AG10803 (cell line): ENCODE data around the gene NINJ1.
A peak's percentile ranks its signal among the peaks of the same experiment; 100 is the strongest.

Source experiments
- DNase-seq: peaks from one replicate; pipeline ENCODE4 v3.0.0; 2010; ENCODE audit warnings: low read depth
- H3K4me3 ChIP-seq: 2 replicates; pipeline ENCODE4 v1.5.1; 2011; ENCODE audit warnings: mild to moderate bottlenecking, low read length, control low read depth
- TF ChIP-seq, protein P1 (sequence below): conservative IDR thresholded peaks from 2 replicates; pipeline ENCODE4 v1.5.1; 2011; ENCODE audit warnings: mild to moderate bottlenecking, low read length, control low read depth, inconsistent platforms

Gene NINJ1

GRCh38 chr9:93169444-93169843 is 35.4 kb upstream of the NINJ1 start:
- no peak overlapping the region for H3K4me3 ChIP-seq
- TF ChIP-seq, protein P1, sequence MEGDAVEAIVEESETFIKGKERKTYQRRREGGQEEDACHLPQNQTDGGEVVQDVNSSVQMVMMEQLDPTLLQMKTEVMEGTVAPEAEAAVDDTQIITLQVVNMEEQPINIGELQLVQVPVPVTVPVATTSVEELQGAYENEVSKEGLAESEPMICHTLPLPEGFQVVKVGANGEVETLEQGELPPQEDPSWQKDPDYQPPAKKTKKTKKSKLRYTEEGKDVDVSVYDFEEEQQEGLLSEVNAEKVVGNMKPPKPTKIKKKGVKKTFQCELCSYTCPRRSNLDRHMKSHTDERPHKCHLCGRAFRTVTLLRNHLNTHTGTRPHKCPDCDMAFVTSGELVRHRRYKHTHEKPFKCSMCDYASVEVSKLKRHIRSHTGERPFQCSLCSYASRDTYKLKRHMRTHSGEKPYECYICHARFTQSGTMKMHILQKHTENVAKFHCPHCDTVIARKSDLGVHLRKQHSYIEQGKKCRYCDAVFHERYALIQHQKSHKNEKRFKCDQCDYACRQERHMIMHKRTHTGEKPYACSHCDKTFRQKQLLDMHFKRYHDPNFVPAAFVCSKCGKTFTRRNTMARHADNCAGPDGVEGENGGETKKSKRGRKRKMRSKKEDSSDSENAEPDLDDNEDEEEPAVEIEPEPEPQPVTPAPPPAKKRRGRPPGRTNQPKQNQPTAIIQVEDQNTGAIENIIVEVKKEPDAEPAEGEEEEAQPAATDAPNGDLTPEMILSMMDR: no peak
- DNase-seq: no peak

DNA sequence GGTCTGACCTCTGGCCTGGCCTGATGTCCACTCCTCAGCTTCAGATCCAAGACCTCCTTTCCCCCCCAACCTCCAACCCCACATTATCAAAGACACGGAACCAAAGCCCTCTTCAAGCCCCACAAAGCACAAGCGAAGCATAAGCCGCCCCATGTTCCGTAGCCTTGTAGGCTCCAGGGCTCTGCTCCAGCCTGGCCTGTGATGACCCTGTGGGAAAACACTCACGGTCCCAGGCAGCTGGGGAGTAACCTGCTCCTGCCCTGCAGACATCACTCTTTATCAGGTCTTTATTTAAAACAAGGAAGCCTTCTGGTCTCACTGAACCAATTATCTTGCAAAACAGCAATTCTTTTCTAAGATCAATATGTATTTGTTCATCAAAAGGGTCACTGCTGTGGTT is 34.5 kb upstream of the NINJ1 start:
- TF ChIP-seq, protein P1: no peak
- no peak for DNase-seq
- H3K4me3 ChIP-seq: no peak overlapping the region

DNA sequence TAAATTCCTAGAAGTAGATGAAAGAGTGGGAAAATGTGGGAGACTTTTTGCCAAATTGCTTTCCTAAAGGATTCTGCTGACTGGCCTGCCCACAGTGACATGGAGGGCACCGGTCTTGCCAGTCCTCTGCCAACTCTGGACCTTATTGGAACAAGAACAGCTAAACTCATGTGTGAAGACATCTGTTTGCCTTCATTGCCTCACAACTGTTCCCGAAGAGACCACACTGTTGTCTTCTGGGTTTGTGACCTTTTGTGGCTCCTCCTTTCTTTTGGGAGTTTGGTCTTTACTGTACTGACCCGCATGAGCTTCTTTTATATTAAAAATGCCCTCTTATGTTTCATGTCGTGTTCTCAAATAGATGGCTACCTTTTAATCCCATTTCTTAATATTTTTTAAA is 33.8 kb upstream of the NINJ1 start:
- H3K4me3 ChIP-seq: no peak overlapping the region
- no peak for DNase-seq
- TF ChIP-seq, protein P1: no peak

GRCh38 chr9:93167185-93167584 is 33.1 kb upstream of the NINJ1 start:
- no peak for DNase-seq
- TF ChIP-seq, protein P1: no peak
- H3K4me3 ChIP-seq: no peak overlapping the region

GRCh38 chr9:93166699-93167098 is 32.6 kb upstream of the NINJ1 start:
- TF ChIP-seq, protein P1: no peak
- H3K4me3 ChIP-seq: no peak overlapping the region
- no peak for DNase-seq

DNA sequence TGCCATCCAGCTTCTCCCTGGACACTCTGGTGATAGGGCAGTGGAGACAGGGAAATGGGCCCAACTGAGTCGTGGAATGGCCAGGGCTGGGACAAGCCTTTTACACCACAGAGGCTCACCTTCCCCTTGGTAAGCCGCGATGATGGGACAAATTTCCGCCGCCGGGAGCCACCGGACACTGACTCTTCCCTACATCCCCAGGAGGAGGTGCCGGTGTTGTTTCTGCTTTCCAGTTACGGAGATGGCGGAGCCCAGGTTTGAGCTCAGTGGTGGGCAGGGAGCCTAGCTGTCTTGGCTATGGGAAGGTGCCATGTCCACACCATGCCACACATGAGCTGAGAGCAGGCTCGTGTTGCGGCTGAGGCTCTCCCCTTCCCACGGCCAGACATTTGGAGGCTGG is 30.0 kb upstream of the NINJ1 start:
- TF ChIP-seq, protein P1: no peak
- DNase-seq: no peak
- H3K4me3 ChIP-seq: no peak overlapping the region

DNA sequence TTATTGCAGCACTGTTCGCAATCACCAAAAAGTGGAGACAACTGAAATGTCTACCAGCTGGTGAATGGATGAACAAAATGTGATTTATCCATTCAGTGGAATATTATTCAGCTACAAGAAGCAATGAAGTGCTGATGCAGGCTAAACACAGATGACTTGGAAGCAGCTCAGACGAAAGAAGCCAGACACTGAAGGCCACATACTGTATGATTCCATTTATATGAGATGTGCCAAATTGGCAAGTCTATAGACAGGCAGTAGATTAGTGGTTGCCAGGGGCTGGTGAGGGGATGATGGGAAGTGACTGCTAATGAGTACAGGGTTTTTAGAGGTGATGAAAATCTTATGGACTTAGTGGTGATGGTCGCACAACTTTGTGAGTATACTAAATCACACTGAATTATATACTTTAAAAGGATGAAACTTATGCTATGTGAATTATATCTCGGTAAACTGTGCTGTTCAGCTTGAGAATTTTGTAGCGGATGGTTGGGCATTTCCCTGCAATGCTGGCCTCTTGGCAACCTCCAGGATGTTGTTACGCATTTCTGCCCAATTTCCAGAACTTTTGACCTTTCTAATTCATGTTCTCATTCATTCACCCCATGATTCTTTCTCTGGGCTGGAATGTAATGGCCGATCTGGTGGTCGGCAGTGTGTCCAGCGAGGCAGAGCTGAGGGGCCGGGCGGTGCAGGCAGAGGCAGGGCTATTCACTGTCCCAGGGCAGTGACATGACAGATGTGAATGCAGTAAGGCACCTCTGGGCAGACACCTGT is 27.9 kb upstream of the NINJ1 start:
- TF ChIP-seq, protein P1: no peak
- DNase-seq: peak; percentile 9

More for the DNA sequence above, 27.9 kb upstream of the NINJ1 start:
- no peak overlapping the region for H3K4me3 ChIP-seq
